Epithelial cell of esophagus (primary cell): ENCODE results near the gene HKDC1.
"Not testable (repeated sequence)": the region's sequence is repeated elsewhere in the genome, so short reads cannot be mapped to it uniquely, and the experiment has no call there.

ENCODE experiments used
- DNase-seq: peaks from one replicate; pipeline ENCODE4 v3.0.0; 2010; ENCODE audit warnings: low read depth
- H3K4me3 ChIP-seq: 2 replicates; pipeline ENCODE4 v1.5.1; 2011; ENCODE audit warnings: mild to moderate bottlenecking, low read length, control low read depth
- TF ChIP-seq, protein P1 (sequence below): IDR thresholded peaks from 2 replicates; pipeline ENCODE4 v1.5.1; 2011; ENCODE audit warnings: low read depth, mild to moderate bottlenecking, low read length, control low read depth, inconsistent platforms; ENCODE audit not compliant: insufficient read depth; ENCODE audit errors: missing control alignments

Gene HKDC1

DNA sequence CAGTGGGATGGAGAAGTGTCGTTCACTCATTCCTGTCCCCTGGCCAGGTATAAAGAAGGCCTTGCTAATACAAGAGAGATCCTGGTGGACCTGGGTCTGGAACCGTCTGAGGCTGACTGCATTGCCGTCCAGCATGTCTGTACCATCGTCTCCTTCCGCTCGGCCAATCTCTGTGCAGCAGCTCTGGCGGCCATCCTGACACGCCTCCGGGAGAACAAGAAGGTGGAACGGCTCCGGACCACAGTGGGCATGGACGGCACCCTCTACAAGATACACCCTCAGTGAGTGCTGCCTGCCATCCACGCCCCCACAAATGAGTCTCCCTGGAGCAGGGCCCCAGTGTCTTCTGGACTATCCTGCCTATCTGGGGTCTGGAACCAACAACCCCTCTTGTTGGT is 27.2 kb downstream of the HKDC1 start:
- no peak overlapping the region for H3K4me3 ChIP-seq
- TF ChIP-seq, protein P1, sequence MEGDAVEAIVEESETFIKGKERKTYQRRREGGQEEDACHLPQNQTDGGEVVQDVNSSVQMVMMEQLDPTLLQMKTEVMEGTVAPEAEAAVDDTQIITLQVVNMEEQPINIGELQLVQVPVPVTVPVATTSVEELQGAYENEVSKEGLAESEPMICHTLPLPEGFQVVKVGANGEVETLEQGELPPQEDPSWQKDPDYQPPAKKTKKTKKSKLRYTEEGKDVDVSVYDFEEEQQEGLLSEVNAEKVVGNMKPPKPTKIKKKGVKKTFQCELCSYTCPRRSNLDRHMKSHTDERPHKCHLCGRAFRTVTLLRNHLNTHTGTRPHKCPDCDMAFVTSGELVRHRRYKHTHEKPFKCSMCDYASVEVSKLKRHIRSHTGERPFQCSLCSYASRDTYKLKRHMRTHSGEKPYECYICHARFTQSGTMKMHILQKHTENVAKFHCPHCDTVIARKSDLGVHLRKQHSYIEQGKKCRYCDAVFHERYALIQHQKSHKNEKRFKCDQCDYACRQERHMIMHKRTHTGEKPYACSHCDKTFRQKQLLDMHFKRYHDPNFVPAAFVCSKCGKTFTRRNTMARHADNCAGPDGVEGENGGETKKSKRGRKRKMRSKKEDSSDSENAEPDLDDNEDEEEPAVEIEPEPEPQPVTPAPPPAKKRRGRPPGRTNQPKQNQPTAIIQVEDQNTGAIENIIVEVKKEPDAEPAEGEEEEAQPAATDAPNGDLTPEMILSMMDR: no peak
- DNase-seq: no peak

DNA sequence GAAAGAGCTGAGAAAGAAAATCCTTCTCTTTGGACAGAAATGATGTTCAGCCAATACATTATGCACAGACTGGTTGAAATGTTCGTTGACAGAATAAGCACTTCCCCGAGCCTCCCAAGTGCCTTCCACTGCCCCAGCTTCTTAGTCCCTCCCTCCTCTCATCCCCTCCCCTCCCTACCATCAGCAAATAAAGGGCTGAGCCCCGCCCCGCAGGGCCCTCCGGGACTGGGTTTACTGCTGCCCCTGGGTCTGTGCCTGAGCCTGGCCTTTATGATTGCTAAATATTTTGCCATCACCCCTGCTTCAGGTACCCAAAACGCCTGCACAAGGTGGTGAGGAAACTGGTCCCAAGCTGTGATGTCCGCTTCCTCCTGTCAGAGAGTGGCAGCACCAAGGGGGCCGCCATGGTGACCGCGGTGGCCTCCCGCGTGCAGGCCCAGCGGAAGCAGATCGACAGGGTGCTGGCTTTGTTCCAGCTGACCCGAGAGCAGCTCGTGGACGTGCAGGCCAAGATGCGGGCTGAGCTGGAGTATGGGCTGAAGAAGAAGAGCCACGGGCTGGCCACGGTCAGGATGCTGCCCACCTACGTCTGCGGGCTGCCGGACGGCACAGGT is 28.1 kb downstream of the HKDC1 start:
- no peak for DNase-seq
- no peak overlapping the region for H3K4me3 ChIP-seq
- TF ChIP-seq, protein P1: no peak

DNA sequence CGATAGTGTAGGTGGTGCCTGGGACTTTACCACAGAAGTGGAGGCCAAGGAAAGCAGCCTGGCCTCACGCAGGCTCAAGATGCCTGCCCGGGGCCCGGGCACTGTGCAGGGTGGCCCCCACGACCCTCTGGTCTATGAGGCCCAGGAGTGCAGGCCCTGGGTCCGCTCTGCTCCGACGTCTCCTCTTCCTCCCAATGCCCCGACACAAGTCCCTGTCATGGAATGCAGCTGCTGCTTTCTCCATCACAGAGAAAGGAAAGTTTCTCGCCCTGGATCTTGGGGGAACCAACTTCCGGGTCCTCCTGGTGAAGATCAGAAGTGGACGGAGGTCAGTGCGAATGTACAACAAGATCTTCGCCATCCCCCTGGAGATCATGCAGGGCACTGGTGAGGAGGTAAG is 29.9 kb downstream of the HKDC1 start:
- no peak overlapping the region for H3K4me3 ChIP-seq
- DNase-seq: no peak
- TF ChIP-seq, protein P1: no peak

DNA sequence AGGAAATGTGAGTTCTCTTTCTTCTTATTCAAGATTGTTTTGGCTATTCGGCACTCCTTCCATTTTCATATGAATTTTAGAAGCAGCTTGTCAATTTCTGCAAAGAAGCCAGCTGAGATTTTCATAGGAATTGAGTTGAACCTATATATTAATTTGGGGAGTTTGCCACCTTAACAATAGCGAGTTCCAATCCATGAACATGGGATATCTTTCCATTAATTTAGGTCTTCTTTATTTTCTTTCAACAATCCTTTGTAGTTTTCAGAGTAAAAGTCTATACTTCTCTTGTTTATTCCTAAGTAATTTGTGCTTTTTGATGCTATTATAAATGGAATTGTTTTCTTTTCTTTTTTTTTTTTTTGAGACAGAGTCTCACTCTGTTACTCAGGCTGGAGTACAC is 31.3 kb downstream of the HKDC1 start:
- DNase-seq: not testable (repeated sequence)

DNA sequence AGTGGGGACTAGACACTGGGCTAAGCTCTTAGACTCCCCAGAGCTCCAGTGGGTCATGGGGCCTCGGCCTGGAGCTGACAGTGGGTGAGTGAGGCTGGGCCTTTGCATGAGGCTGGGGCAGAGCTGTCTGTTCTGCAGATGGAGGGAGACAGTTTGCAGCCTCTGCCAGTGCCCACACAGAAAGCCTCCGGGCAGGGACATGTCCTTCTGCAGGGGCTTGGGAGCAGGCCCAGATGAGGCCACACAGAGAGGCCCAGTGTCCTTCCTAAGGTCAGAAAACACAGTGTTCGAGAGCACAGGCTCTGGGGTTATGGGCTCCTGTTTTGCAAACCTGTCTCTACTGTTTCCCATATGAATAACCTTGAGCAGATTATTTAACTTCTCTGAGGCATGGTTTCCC is 33.0 kb downstream of the HKDC1 start:
- no peak overlapping the region for H3K4me3 ChIP-seq
- TF ChIP-seq, protein P1: no peak
- DNase-seq: no peak

More for the DNA sequence above, 31.3 kb downstream of the HKDC1 start:
- H3K4me3 ChIP-seq: not testable (repeated sequence)

DNA sequence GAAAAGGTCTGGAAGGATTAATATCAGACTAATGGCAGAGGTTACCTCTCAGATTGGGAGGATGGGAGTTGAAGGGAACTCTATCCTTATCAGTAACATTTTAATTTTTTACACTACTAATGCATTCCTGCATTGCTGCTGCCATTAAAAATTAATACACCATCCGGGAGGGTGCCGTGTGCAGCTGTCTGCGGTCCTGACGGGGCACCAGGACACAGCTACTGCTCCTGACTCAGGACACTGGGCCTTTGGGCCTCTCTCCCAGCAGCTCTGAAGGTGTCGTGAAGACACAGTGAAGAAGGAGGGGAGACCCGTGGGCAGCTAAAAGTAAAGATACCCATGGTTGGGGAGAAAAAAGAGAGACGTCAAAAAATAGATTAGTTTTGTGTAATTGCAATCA is 34.7 kb downstream of the HKDC1 start:
- no peak overlapping the region for H3K4me3 ChIP-seq
- TF ChIP-seq, protein P1: no peak
- no peak for DNase-seq

DNA sequence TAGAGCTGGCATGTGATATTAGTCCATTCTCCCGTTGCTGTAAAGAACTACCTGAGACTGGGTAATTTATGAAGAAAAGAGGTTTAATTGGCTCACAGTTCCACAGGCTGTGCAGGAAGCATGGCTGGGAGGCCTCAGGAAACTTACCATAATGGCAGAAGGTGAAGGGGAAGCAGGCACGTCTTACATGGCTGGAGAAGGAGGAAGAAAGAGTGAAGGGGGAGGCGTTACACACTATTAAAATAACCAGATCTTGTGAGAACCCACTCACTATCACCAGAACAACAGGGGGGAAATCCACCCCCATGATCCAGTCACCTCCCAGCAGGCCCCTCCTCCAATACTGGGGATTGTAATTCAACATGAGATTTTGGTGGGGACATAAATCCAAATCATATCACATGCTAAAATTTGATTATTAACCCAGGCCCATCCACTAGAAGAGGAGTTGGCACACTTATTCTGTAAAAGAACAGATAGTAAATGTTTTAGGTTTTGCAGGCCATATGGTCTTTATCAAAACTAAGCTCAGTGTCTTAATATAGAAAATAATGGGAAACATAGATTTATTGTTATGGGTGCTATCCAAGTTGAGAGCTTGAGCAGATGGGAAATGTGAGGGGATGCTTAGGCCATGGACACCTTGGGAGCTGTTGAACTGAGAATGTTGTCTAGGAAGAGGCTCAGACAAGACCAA is 39.6 kb downstream of the HKDC1 start:
- DNase-seq: no peak
- TF ChIP-seq, protein P1: no peak
- H3K4me3 ChIP-seq: no peak overlapping the region
